Panc1 (cell line): ENCODE data around the gene SPAG4. TPM values are rescaled to one million over a fixed set of nuclear protein-coding genes. Genes with fewer than 3 reads are reported as not detected.

Experiments
- ATAC-seq: fragments of 200-7000 bp; cut with Tn5 transposase; 2 replicates; pipeline ENCODE4 v1.9.1; 2020; ENCODE audit warnings: mild to moderate bottlenecking, moderate library complexity
- BruUV-seq: library from RNA; stranded (reverse); fragments of 400-500 nt; replicated peaks from 2 replicates; lab custom pipeline; 2021; lab: Mats Ljungman, UMichigan
- CTCF ChIA-PET: fragments of 300-600 bp; sonication (Branson Sonifier 250); formaldehyde crosslinking; loops from one replicate; lab custom pipeline; 2022; ENCODE audit warnings: antibody characterized with exemption; lab: Charles Lee
- POLR2A ChIA-PET: fragments of 300-600 bp; sonication (Branson Sonifier 250); formaldehyde crosslinking; loops from one replicate; lab custom pipeline; 2022; ENCODE audit warnings: antibody characterized with exemption; lab: Charles Lee
- DNase-seq: peaks from one replicate; pipeline ENCODE4 v3.0.0-alpha.2; 2010; ENCODE audit warnings: low read depth, low spot score
- H3K27ac ChIP-seq: 2 replicates; pipeline ENCODE4 v1.5.1; 2011; ENCODE audit warnings: mild to moderate bottlenecking, low read length, inconsistent platforms
- H3K27me3 ChIP-seq: fragments of 200-500 bp; sonication (Bioruptor generic); 2 replicates; pipeline ENCODE4 v1.6.0; 2014; ENCODE audit warnings: low read length, inconsistent platforms; ENCODE audit not compliant: control insufficient read depth, insufficient read depth
- H3K36me3 ChIP-seq: fragments of 200-500 bp; sonication (Bioruptor generic); 2 replicates; pipeline ENCODE4 v1.5.1; 2014; ENCODE audit warnings: inconsistent platforms, mild to moderate bottlenecking, low read length, moderate library complexity; ENCODE audit not compliant: control insufficient read depth, insufficient read depth
- H3K4me1 ChIP-seq: 2 replicates; pipeline ENCODE4 v1.5.1; 2011; ENCODE audit warnings: inconsistent platforms, mild to moderate bottlenecking, low read length, moderate library complexity; ENCODE audit not compliant: control insufficient read depth, insufficient read depth
- H3K4me3 ChIP-seq, 2 experiments: 2 replicates each; pipeline ENCODE4 v1.5.1; 2011 to 2012; ENCODE audit warnings: low read depth in 2 of 2, low read length in 2 of 2, mild to moderate bottlenecking in 2 of 2, inconsistent platforms in 1 of 2, moderate library complexity in 1 of 2
- H3K9me3 ChIP-seq: fragments of 200-500 bp; sonication (Bioruptor generic); 2 replicates; pipeline ENCODE4 v1.5.1; 2014; ENCODE audit warnings: low read depth, mild to moderate bottlenecking, inconsistent platforms, low read length, moderate library complexity; ENCODE audit not compliant: control insufficient read depth, insufficient read depth
- POLR2AphosphoS5 ChIP-seq: IDR thresholded peaks from 2 replicates; pipeline ENCODE4 v1.6.1; 2012; ENCODE audit warnings: mild to moderate bottlenecking, low read depth, low read length, moderate library complexity
- SIN3A ChIP-seq: IDR thresholded peaks from 2 replicates; pipeline ENCODE4 v1.6.1; 2012; ENCODE audit warnings: low read depth, mild to moderate bottlenecking, low read length, moderate library complexity, borderline replicate concordance; ENCODE audit not compliant: insufficient read depth
- TCF7L2 ChIP-seq: IDR thresholded peaks from 2 replicates; pipeline ENCODE4 v1.6.1; 2011; ENCODE audit warnings: mild to moderate bottlenecking, low read depth, low read length, inconsistent platforms
- in situ Hi-C: cut with HindIII; loops from 2 replicates; pipeline ENCODE4 v1.10.0; 2016; ENCODE audit warnings: low sequenced_read_pairs, low pct_unique_long_range_greater_than_20kb
- intact Hi-C: fragments of 100-400 bp; cut with micrococcal nuclease; formaldehyde crosslinking; loops from one replicate; pipeline ENCODE4 v1.10.0; 2022; ENCODE audit not compliant: unreplicated experiment
- total RNA-seq: library from RNA; stranded (reverse); gene quantifications from one replicate; pipeline ENCODE4 v1.2.1, GENCODE V29; 2021; ENCODE audit not compliant: unreplicated experiment
- TF ChIP-seq, protein P1 (sequence below): fragments of 450-650 bp; IDR thresholded peaks from 2 replicates; pipeline ENCODE4 v1.5.1; 2017; ENCODE audit warnings: mild to moderate bottlenecking
- TF ChIP-seq, protein P2 (sequence below), 2 experiments: IDR thresholded peaks; 2 replicates each; pipeline ENCODE4 v1.6.1; 2011 to 2012; ENCODE audit warnings: low read depth in 2 of 2, control low read depth in 1 of 2, low read length in 1 of 2, mild to moderate bottlenecking in 1 of 2, moderate library complexity in 1 of 2; ENCODE audit not compliant: insufficient read depth in 1 of 2

SPAG4 gene
- total RNA-seq, 1 experiment from 2014 or later, result 17.6 TPM

DNA sequence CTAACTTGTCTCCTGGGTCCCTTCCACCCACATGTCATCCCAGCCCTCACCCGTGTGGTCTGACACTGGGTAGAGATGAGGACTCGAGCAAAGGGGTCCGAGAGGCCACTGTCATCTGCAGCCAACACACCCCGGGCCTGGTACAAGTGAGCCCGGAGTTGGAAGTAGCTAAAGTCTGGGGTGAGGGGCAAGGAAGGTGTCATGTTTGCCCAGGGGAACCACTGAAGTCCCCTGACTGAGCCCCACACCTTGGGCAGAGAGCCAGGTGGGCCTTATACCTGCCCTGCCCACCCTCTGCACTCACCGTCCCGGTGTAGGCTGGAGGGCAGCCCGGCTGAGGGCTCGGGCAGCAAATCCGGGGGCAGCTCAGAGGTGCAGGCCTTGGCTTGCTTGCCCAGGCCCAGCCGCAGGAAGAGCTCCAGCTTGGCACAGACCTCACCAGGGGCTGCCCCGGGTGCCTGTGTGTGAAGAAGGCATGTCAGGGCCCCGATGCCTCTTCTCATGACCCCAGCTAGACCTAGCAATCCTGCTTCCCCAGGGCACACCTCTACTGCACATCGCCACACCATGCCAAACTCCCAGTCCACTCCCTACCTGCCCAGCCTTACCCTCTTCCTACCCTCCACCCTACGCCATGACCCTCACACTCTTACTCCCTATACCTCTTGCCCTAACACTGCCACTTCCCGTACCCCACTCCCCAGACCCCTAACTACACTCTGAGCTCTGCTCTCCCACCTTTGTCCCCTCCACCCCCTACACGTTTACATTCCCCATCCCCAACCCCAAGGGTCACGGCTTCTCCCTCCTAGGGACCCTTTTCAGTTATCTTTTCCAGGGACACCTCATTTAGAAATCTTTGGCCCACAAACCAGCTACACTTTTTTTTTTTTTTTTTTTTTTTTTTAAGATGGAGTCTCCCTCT lies 31.7 kb upstream of the SPAG4 start:
- no peak for DNase-seq
- in situ Hi-C loops, result no loop called here
- POLR2A ChIA-PET, result no interaction called here
- Histone ChIP-seq H3K36me3 (no peaks in the 10 kb centered on the region), H3K4me3 (no peak overlapping the region), H3K4me1 (no peaks in the 10 kb centered on the region), H3K9me3 (no peaks in the 10 kb centered on the region), H3K27ac (no peak overlapping the region), H3K27me3 (no peaks in the 10 kb centered on the region)
- peak; percentile 59 for ATAC-seq
- intact Hi-C loops, result no loop called here
- BruUV-seq, result no TSS peak
- CTCF ChIA-PET, result no interaction called here
- TF ChIP-seq, protein P1, sequence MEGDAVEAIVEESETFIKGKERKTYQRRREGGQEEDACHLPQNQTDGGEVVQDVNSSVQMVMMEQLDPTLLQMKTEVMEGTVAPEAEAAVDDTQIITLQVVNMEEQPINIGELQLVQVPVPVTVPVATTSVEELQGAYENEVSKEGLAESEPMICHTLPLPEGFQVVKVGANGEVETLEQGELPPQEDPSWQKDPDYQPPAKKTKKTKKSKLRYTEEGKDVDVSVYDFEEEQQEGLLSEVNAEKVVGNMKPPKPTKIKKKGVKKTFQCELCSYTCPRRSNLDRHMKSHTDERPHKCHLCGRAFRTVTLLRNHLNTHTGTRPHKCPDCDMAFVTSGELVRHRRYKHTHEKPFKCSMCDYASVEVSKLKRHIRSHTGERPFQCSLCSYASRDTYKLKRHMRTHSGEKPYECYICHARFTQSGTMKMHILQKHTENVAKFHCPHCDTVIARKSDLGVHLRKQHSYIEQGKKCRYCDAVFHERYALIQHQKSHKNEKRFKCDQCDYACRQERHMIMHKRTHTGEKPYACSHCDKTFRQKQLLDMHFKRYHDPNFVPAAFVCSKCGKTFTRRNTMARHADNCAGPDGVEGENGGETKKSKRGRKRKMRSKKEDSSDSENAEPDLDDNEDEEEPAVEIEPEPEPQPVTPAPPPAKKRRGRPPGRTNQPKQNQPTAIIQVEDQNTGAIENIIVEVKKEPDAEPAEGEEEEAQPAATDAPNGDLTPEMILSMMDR, result no peak
- no peak for TF ChIP-seq TCF7L2
- TF ChIP-seq POLR2AphosphoS5, result no peak
- TF ChIP-seq, protein P2, sequence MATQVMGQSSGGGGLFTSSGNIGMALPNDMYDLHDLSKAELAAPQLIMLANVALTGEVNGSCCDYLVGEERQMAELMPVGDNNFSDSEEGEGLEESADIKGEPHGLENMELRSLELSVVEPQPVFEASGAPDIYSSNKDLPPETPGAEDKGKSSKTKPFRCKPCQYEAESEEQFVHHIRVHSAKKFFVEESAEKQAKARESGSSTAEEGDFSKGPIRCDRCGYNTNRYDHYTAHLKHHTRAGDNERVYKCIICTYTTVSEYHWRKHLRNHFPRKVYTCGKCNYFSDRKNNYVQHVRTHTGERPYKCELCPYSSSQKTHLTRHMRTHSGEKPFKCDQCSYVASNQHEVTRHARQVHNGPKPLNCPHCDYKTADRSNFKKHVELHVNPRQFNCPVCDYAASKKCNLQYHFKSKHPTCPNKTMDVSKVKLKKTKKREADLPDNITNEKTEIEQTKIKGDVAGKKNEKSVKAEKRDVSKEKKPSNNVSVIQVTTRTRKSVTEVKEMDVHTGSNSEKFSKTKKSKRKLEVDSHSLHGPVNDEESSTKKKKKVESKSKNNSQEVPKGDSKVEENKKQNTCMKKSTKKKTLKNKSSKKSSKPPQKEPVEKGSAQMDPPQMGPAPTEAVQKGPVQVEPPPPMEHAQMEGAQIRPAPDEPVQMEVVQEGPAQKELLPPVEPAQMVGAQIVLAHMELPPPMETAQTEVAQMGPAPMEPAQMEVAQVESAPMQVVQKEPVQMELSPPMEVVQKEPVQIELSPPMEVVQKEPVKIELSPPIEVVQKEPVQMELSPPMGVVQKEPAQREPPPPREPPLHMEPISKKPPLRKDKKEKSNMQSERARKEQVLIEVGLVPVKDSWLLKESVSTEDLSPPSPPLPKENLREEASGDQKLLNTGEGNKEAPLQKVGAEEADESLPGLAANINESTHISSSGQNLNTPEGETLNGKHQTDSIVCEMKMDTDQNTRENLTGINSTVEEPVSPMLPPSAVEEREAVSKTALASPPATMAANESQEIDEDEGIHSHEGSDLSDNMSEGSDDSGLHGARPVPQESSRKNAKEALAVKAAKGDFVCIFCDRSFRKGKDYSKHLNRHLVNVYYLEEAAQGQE (IDR thresholded peaks at IDR 0.05; ENCODE audit: insufficient read depth in 1 of 2, low read depth in 2 of 2, low read length in 1 of 2), result no peak
- no peak for TF ChIP-seq SIN3A

DNA sequence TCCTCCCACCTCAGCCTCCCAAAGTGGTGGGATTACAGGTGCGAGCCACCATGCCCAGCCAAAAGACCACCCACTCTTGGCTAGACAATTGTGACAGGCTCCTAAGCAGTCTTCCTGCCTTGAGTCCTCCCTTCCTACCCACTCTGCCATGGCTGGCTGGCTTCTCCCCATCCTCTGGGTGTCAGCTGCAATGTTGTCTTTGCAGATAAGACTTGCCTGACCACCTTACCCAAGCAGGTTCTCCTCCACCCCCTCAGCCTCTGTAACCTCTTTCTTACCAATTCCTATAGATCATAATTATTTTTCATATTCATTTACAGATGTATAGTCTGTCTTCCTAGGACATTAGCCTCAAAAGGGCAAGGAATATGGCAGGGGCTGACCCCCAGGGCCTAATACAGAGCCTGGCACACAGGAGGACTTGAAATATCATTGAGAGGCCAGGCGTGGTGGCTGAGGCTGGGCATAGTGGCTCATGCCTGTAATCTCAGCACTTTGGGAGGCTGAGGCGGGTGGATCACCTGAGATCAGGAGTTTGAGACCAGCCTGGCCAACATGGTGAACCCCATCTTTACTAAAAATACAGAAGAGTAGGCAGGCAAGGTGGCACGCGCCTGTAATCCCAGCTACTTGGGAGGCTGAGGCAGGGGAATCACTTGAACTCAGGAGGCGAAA lies 28.7 kb upstream of the SPAG4 start:
- H3K4me1 ChIP-seq, result no peaks in the 10 kb centered on the region

More for the DNA sequence above, 28.7 kb upstream of the SPAG4 start:
- Histone ChIP-seq H3K9me3 (no peaks in the 10 kb centered on the region), H3K36me3 (no peaks in the 10 kb centered on the region), H3K27ac (no peak overlapping the region), H3K4me3 (no peak overlapping the region), H3K27me3 (no peaks in the 10 kb centered on the region)
- in situ Hi-C loops, result no loop called here
- ATAC-seq (no peak), DNase-seq (no peak)
- ChIA-PET CTCF (interaction anchor here (0.6 kb wide), 1 partner anchor 424 kb away, joined by 4 read pairs; no protein-coding TSS in a partner anchor), POLR2A (no interaction called here)
- intact Hi-C loops, result no loop called here
- TF ChIP-seq, protein P1, result no peak
- TF ChIP-seq, protein P2 (IDR thresholded peaks at IDR 0.05; ENCODE audit: insufficient read depth in 1 of 2, low read depth in 2 of 2, low read length in 1 of 2), result no peak
- TF ChIP-seq TCF7L2 (no peak), POLR2AphosphoS5 (no peak), SIN3A (no peak)
- no TSS peak for BruUV-seq
